ENCODE results near the gene PSMD1.
"Not testable (repeated sequence)": the region's sequence is repeated elsewhere in the genome, so short reads cannot be mapped to it uniquely, and the experiment has no call there.

Gene PSMD1

DNA sequence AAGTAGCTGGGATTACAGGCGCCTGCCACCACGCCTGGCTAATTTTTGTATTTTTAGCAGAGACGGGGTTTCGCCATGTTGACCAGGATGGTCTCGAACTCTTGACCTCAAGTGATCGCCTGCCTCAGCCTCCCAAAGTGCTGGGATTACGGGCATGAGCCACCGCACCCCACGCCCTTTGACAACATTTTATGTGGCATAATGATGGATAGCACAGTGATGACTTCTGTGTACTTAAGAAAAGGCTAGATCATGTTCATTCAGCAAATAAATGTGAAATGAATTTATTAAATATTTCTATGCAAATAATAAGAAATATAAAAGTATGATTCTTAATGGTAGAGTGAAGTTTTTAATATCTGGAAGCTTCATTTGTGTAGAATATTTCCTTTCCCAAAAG lies 70.8 kb downstream of the PSMD1 start:
- Mint-ChIP-seq H3K36me3 (ENCODE audit: low read depth) (peaks cover 13% of the 10 kb centered on the region), H3K27ac (no peak overlapping the region)

DNA sequence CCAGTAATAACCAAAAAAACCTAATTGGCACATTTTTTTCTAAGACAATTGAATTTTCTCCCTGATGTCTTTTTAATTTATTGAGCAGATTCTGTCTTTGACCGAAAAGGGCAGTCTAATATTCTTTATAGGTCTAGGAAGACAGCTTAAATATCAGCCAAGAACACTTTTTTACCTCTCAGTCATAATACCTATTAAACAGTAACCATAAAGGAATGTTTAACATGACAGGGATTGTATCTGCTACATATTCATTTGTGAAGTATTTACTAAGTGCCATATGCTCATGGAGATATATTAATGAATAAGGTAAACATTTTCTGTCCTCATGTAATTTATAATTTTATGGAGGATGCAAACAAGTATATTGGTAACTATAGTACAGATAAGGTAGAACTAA lies 71.3 kb downstream of the PSMD1 start:
- H3K4me1 Mint-ChIP-seq (ENCODE audit: low read depth) = peaks cover 5% of the 10 kb centered on the region
- intact Hi-C loops (cut with micrococcal nuclease) = no loop called here
- H3K27me3 Mint-ChIP-seq = no peaks in the 10 kb centered on the region
- H3K36me3 Mint-ChIP-seq (ENCODE audit: low read depth) = peaks cover 13% of the 10 kb centered on the region
- H3K27ac Mint-ChIP-seq = no peak overlapping the region
- H3K4me3 Mint-ChIP-seq = no peak overlapping the region
- H3K9me3 Mint-ChIP-seq = no peaks in the 10 kb centered on the region

More for the DNA sequence above, 70.8 kb downstream of the PSMD1 start:
- Mint-ChIP-seq H3K4me1 (ENCODE audit: low read depth) (peaks cover under 1% of the 10 kb centered on the region), H3K9me3 (no peaks in the 10 kb centered on the region), H3K27me3 (no peaks in the 10 kb centered on the region), H3K4me3 (no peak overlapping the region)
- intact Hi-C loops (cut with micrococcal nuclease) = no loop called here

DNA sequence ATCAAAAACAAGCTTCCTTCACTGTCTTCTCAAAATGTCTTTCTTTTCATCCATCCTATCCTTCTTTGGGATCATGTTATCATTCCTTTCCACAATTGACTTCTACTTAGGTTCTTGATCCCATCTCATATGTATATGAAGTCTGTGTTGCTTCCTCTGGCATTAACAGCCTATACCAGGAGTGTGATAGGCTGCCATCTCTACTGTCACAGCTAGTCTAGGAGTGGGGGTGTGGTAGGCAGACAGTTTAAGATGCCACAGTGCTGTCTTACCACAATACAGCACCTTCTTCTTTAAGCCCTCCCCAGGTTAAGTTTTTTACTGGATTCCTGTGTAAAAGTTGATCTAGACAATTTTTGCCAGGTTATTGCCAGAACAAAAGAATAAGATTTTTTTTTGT lies 71.9 kb downstream of the PSMD1 start:
- no peak overlapping the region for H3K27ac Mint-ChIP-seq
- H3K4me3 Mint-ChIP-seq = no peak overlapping the region
- intact Hi-C loops (cut with micrococcal nuclease) = no loop called here
- H3K9me3 Mint-ChIP-seq = no peaks in the 10 kb centered on the region
- H3K27me3 Mint-ChIP-seq = no peaks in the 10 kb centered on the region
- H3K36me3 Mint-ChIP-seq (ENCODE audit: low read depth) = peaks cover 13% of the 10 kb centered on the region
- H3K4me1 Mint-ChIP-seq (ENCODE audit: low read depth) = peaks cover 6% of the 10 kb centered on the region

DNA sequence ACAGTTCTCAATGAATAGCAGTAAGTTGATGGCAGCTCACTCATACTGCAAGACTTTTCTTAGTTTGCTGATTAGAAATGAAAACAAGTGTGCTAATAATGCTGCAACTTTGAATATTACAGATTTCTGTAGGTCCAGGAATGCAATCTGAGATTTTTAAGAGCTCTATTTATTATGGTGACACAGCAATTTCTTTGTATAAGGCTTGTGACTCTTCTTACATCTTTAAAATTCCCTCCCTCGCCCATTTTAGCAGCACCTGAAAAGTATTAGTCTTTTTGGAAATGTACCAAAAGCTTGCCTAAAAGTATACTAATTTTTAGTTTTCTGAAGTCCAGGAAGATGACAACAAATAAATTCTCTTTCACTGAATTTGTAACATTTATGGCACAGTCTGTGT lies 72.5 kb downstream of the PSMD1 start:
- no peaks in the 10 kb centered on the region for H3K9me3 Mint-ChIP-seq
- H3K4me3 Mint-ChIP-seq = no peak overlapping the region
- H3K27ac Mint-ChIP-seq = no peak overlapping the region
- peaks cover 8% of the 10 kb centered on the region for H3K4me1 Mint-ChIP-seq (ENCODE audit: low read depth)
- intact Hi-C loops (cut with micrococcal nuclease) = no loop called here
- H3K36me3 Mint-ChIP-seq (ENCODE audit: low read depth) = peaks cover 13% of the 10 kb centered on the region
- no peaks in the 10 kb centered on the region for H3K27me3 Mint-ChIP-seq

DNA sequence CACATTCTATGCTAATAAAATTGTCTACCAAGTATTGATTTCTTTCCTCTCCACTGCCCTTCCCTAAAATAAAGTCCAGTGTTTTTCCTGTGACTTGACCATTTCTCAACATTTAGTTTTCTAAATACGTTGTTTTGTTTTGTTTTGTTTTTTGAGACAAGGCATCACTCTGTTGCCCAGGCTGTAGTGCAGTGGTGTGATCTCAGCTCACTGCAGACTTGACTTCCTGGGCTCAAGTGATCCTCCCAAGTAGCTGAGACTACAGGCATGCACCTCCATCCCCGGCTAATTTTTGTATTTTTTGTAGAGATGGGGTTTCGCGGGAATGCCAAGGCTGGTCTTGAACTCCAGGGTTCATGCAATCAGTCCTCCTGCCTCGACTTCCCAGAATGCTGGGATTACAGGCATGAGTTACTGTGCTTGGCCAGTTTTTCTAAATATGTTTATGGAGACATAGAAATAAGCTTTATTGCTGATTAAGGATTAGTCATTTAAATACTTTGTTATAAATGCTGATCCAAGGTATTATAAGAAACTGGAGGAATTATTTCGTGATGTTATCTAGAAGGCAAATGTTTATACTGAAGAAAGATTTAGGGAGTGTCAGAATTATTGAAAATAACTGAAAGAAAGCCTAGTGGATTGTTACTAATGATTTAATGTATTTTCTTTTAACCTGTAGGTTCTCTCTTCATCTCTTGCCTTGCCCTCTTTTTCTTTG lies 73.8 kb downstream of the PSMD1 start:
- H3K27ac Mint-ChIP-seq = no peak overlapping the region
- H3K4me1 Mint-ChIP-seq (ENCODE audit: low read depth) = peaks cover 15% of the 10 kb centered on the region
- intact Hi-C loops (cut with micrococcal nuclease) = no loop called here

DNA sequence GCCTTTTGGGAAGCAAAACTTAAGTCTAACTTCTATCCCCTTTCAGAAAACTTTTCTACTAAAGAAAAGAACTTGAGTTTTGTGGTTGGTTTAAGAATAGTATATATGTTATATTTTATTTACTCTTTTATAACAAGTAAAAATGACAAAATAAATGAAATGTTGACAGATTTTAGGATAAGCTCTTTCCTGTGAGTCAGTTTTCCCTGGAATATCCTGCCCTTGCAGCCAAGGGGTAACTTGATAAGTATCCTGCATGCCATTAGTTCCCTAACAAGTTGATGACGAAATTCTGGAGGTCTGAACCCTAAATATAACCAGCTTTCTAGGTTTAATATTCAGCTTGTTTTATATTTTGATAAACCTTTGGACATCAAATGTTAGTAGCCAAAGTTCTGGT lies 75.5 kb downstream of the PSMD1 start:
- H3K4me1 Mint-ChIP-seq (ENCODE audit: low read depth) = peaks cover 15% of the 10 kb centered on the region
- H3K27ac Mint-ChIP-seq = no peak overlapping the region
- intact Hi-C loops (cut with micrococcal nuclease) = no loop called here
- H3K36me3 Mint-ChIP-seq (ENCODE audit: low read depth) = peaks cover 16% of the 10 kb centered on the region
- no peak overlapping the region for H3K4me3 Mint-ChIP-seq
- H3K27me3 Mint-ChIP-seq = no peaks in the 10 kb centered on the region
- no peaks in the 10 kb centered on the region for H3K9me3 Mint-ChIP-seq

More for the DNA sequence above, 73.8 kb downstream of the PSMD1 start:
- H3K4me3 Mint-ChIP-seq = no peak overlapping the region
- no peaks in the 10 kb centered on the region for H3K27me3 Mint-ChIP-seq
- H3K9me3 Mint-ChIP-seq = no peaks in the 10 kb centered on the region
- H3K36me3 Mint-ChIP-seq (ENCODE audit: low read depth) = peaks cover 13% of the 10 kb centered on the region

DNA sequence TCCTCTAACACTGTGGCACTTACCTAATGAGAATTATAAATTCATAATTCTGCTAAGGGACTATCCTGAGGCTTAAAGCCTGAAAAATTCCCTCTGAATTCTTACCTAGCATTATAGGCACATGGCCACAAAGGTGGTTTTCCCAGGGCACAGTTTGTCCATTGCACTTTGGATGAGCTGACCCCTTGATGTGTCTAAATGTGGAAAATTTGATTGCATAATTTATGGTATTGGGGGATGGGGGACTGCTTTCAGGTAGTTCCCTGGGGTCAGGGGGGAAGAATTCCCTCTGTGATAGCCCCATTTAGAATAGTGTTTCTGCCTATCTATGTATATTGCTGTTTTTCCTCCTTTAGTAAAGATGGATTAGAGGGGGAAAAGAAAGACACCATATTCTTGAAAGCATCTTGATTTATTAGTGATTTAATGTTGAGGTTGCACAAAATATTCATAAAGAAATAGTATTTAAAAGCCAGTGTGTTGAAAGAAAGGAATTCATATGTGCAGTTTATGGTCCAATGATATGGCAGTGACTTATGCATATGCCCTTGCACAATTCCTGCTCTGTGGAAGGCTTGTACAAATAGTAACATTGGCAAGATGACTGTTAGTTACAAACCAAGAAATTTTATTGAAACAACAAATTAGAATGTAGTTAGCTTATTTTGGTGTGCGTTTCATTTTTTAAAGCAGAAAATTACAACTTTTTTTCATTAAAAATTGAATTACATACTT lies 76.9 kb downstream of the PSMD1 start:
- H3K4me1 Mint-ChIP-seq (ENCODE audit: low read depth) = peaks cover 15% of the 10 kb centered on the region
- no peak overlapping the region for H3K27ac Mint-ChIP-seq
- H3K4me3 Mint-ChIP-seq = no peak overlapping the region
- no peaks in the 10 kb centered on the region for H3K27me3 Mint-ChIP-seq
- H3K36me3 Mint-ChIP-seq (ENCODE audit: low read depth) = peaks cover 18% of the 10 kb centered on the region
- no peaks in the 10 kb centered on the region for H3K9me3 Mint-ChIP-seq
- intact Hi-C loops (cut with micrococcal nuclease) = no loop called here

DNA sequence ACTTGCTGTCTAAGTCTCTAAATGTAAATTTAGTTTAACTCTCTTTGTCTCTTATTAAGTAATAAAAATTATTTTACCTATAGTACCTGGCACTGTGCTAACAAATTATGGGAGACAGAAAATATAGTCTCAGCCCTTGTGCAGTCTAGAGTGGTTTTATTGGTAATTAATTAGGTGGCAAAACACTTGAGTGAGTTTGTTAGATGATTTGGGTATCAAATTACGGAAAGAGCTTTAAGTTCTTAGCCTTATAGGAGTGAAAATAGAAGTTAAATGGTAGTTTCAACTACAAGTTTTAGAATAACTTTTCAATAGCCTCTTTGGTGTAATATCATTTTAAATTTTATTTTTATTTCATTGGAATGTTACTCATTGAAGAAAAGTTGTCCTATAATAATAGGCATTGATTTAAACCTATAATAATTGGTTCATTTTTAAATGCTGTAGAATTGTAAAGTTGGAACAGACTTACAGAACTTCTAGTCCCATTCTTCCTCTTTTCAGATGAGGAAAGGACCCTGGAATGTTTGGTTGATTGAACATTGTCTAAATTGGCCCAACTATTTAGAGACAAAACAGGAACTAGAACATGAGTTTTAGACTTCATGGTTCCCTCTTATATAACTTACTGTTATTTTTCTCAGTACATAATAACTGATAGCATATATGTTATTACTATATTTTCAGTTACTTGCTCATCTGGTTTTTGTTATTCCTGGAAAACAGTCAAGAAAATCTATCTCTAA lies 78.4 kb downstream of the PSMD1 start:
- H3K4me3 Mint-ChIP-seq = no peak overlapping the region
- H3K27ac Mint-ChIP-seq = no peak overlapping the region
- H3K36me3 Mint-ChIP-seq (ENCODE audit: low read depth) = peaks cover 32% of the 10 kb centered on the region
- intact Hi-C loops (cut with micrococcal nuclease) = no loop called here
- no peaks in the 10 kb centered on the region for H3K9me3 Mint-ChIP-seq
- peaks cover 15% of the 10 kb centered on the region for H3K4me1 Mint-ChIP-seq (ENCODE audit: low read depth)
- no peaks in the 10 kb centered on the region for H3K27me3 Mint-ChIP-seq

DNA sequence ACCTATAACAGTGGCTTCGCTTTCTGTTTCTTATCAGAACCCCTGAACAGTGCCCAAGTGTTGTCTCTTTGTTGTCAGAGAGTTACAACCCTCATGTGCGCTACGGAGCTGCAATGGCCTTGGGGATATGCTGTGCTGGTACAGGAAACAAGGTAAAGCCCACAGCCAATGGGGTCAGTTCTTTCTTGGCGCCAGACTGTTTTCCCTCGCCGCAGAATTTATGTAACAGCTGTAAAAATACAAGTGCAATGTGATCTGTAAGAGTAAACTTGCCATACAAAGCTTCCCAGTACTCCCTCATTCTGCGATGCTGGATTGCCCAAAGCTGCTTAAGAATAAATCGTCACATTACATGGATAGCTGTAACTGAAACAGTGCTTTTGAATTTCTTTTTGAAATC lies 82.0 kb downstream of the PSMD1 start:
- Mint-ChIP-seq H3K4me1 (ENCODE audit: low read depth) (peaks cover 9% of the 10 kb centered on the region), H3K36me3 (ENCODE audit: low read depth) (peaks cover 43% of the 10 kb centered on the region), H3K4me3 (no peak overlapping the region), H3K27ac (no peak overlapping the region), H3K9me3 (no peaks in the 10 kb centered on the region), H3K27me3 (no peaks in the 10 kb centered on the region)
- intact Hi-C loops (cut with micrococcal nuclease) = no loop called here

DNA sequence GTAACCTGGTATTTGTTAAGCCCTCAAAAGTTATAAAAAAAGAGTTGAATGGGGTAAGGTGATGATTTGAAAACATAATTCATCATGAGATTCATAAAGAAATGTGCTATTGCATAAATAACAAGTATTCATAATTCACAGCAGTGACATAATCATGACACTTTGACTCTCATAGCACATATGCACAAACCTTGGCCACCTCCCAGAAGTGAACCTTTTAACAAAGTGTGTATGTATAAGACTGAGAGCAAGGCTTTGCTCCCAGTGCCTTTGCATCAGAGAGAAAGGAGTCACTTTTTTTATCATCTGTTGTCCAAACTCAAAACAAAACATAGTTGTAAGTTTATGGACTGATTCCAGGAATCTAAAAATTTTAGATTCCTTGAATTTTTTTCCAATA lies 83.1 kb downstream of the PSMD1 start:
- intact Hi-C loops (cut with micrococcal nuclease) = no loop called here
- Mint-ChIP-seq H3K9me3 (no peaks in the 10 kb centered on the region), H3K27me3 (no peaks in the 10 kb centered on the region), H3K36me3 (ENCODE audit: low read depth) (peaks cover 52% of the 10 kb centered on the region), H3K4me3 (no peak overlapping the region), H3K27ac (no peak overlapping the region), H3K4me1 (ENCODE audit: low read depth) (peaks cover 2% of the 10 kb centered on the region)

DNA sequence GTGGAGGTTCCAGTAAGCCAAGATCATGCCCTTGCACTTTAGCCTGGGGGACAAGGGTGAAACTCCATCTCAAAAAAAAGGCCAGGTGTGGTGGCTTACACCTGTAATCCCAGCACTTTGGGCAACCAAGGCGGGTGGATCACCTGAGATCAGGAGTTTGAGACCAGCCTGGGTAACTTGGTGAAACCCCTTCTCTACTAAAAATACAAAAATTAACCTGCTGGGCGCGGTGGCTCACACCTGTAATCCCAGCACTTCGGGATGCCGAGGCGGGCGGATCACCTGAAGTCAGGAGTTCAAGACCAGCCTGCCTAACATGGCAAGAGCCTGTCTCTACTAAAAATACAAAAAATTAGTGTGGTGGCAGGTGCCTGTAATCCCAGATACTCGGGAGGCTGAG lies 84.1 kb downstream of the PSMD1 start:
- H3K27ac Mint-ChIP-seq; H3K4me1 Mint-ChIP-seq (ENCODE audit: low read depth); intact Hi-C loops (cut with micrococcal nuclease); H3K27me3 Mint-ChIP-seq; H3K9me3 Mint-ChIP-seq; H3K4me3 Mint-ChIP-seq: not testable (repeated sequence)
- H3K36me3 Mint-ChIP-seq (ENCODE audit: low read depth) = peaks cover 60% of the 10 kb centered on the region

DNA sequence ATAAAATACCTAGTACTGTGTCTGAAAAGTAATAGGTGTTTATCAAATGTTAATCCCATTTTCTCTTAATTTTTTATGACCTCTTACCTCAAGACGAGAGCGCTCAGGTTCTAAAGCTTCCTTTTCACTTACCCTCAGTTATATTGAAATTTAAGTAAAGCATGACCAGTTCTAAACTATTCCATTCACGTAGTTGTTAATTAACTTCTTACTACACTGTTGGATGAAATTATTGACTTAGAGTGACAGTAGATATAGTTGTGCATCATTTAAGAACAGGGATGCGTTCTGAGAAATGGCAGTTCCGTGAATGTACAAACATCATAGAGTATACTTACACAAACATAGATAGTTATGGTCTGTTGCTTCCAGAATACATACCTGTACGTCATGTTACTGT lies 88.2 kb downstream of the PSMD1 start:
- Mint-ChIP-seq H3K9me3 (no peaks in the 10 kb centered on the region), H3K36me3 (ENCODE audit: low read depth) (peaks cover 75% of the 10 kb centered on the region), H3K27me3 (no peaks in the 10 kb centered on the region), H3K27ac (no peak overlapping the region), H3K4me3 (no peak overlapping the region), H3K4me1 (ENCODE audit: low read depth) (no peaks in the 10 kb centered on the region)
- intact Hi-C loops (cut with micrococcal nuclease) = no loop called here

DNA sequence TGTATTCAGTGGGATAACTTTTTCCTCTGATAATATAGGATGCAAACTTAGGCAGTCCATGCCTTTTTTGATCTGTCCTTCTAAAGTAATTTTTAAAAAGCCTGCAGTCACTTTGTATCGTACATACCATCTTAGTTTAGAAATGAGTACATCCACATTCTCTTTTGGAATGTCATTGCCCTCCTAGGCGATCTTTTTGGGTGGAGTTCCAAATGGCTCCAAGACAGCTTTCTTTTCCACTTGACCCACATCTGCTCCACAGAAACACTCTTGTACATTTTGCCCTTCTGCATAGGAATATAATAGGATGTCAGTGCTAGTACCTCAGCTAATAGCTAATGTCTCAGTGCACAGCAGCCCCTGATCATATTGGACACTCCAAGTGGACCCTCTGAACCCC lies 90.0 kb downstream of the PSMD1 start:
- Mint-ChIP-seq H3K9me3 (no peaks in the 10 kb centered on the region), H3K27ac (no peak overlapping the region), H3K4me1 (ENCODE audit: low read depth) (no peaks in the 10 kb centered on the region), H3K27me3 (no peaks in the 10 kb centered on the region), H3K36me3 (ENCODE audit: low read depth) (peaks cover 68% of the 10 kb centered on the region), H3K4me3 (no peak overlapping the region)
- intact Hi-C loops (cut with micrococcal nuclease) = no loop called here

DNA sequence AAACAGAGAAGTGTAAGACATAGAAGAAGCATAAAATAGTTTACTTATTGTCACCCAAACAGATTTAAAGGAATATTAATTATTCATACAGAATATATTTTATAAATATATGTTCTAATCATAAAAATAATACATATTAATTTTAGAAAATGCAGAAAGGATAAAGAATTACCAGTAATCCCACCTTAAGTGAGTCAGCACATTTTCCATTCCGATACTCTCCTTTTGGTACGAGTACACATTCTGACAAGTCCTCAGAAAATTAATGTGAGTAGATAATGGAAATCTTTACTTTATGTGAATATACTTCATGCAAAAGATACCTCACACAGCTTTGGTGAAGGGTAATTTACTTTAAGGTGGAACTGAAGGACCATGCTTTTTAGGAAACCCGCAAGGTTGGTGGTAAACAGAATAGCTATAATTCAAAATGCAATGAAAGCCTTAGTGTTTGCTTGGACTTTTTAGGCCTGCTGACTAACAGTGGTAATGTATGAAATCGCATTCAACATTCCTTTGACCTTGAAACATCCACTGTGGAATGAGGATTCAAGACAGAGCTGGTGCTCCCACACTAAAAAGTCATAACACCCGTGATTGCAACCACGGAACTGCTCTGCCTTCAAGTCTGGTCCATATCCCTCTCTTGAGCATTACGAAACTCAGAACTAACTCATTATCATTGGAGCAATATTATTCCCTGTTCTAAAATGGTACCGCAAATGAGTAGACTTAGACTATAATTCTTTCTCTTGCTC lies 96.3 kb downstream of the PSMD1 start:
- no peak overlapping the region for H3K27ac Mint-ChIP-seq
- peaks cover 73% of the 10 kb centered on the region for H3K36me3 Mint-ChIP-seq (ENCODE audit: low read depth)
- no peaks in the 10 kb centered on the region for H3K27me3 Mint-ChIP-seq

More for the DNA sequence above, 96.3 kb downstream of the PSMD1 start:
- Mint-ChIP-seq H3K4me3 (no peak overlapping the region), H3K9me3 (no peaks in the 10 kb centered on the region), H3K4me1 (ENCODE audit: low read depth) (no peaks in the 10 kb centered on the region)
- intact Hi-C loops (cut with micrococcal nuclease) = no loop called here
